HT1080 (cell line): ENCODE data around the gene TTF2. TPM values are rescaled to one million over a fixed set of nuclear protein-coding genes. Genes with fewer than 3 reads are reported as not detected.

ENCODE experiments used
- DNase-seq: peaks from one replicate; pipeline ENCODE4 v3.0.0-alpha.2; 2015; ENCODE audit warnings: low read depth
- total RNA-seq: library from RNA; depleted of rRNA; stranded (reverse); fragments of >200 nt; shearing (Covaris generic); gene quantifications from 2 replicates; pipeline ENCODE4 v1.2.3, GENCODE V29; 2014

TTF2 gene
- total RNA-seq, 1 experiment from 2014 or later, result 24.0 TPM

- no peak for DNase-seq
Observed at GRCh38 chr1:117045644-117046043, 14.5 kb upstream of the TTF2 start.

GRCh38 chr1:117046781-117047180, 13.3 kb upstream of the TTF2 start:
- no peak for DNase-seq

- DNase-seq, result no peak
Observed at GRCh38 chr1:117047271-117047670, 12.9 kb upstream of the TTF2 start.

- no peak for DNase-seq
Observed at GRCh38 chr1:117049857-117050256, 10.3 kb upstream of the TTF2 start.

GRCh38 chr1:117051224-117052064, 8.7 kb upstream of the TTF2 start:
- peak; percentile 44 for DNase-seq

GRCh38 chr1:117054068-117054467, 6.1 kb upstream of the TTF2 start:
- no peak for DNase-seq

- no peak for DNase-seq
Observed at GRCh38 chr1:117058810-117059209, 1.3 kb upstream of the TTF2 start.

GRCh38 chr1:117059334-117059677, 820 bp upstream of the TTF2 start:
- no peak for DNase-seq

GRCh38 chr1:117060441-117061317, 553 bp downstream of the TTF2 start:
- DNase-seq, result peak; percentile 36

- DNase-seq, result peak; percentile 81
Observed at GRCh38 chr1:117061986-117062415, 1.9 kb downstream of the TTF2 start.

- DNase-seq, result no peak
Observed at GRCh38 chr1:117066367-117066766, 6.2 kb downstream of the TTF2 start.

- DNase-seq, result peak; percentile 37
Observed at GRCh38 chr1:117067533-117068370, 7.6 kb downstream of the TTF2 start.

GRCh38 chr1:117068580-117068979, 8.5 kb downstream of the TTF2 start:
- DNase-seq, result no peak

GRCh38 chr1:117069220-117069844, 9.2 kb downstream of the TTF2 start:
- DNase-seq, result no peak

GRCh38 chr1:117070124-117070523, 10.0 kb downstream of the TTF2 start:
- peak; percentile 48 for DNase-seq

GRCh38 chr1:117076648-117077047, 16.5 kb downstream of the TTF2 start:
- no peak for DNase-seq

- peak; percentile 99 for DNase-seq
Observed at GRCh38 chr1:117077267-117077666, 17.1 kb downstream of the TTF2 start.

- no peak for DNase-seq
Observed at GRCh38 chr1:117079737-117080136, 19.6 kb downstream of the TTF2 start.

GRCh38 chr1:117084231-117084630, 24.1 kb downstream of the TTF2 start:
- no peak for DNase-seq

GRCh38 chr1:117087686-117088085, 27.6 kb downstream of the TTF2 start:
- DNase-seq, result no peak

GRCh38 chr1:117089996-117090395, 29.9 kb downstream of the TTF2 start:
- no peak for DNase-seq
